Adipose tissue (tissue), 3 donors: ENCODE results near the gene SLC25A22. TPM values are rescaled to one million over a fixed set of nuclear protein-coding genes. Genes with fewer than 3 reads are reported as not detected.

Source experiments
- H3K27ac ChIP-seq: one replicate; pipeline ENCODE4 v1.5.1; 2013; ENCODE audit warnings: low read depth, low read length
- WGBS, 3 donors: extraction: QIAGEN DNeasy Blood & Tissue Kit; methylation state at CpG; one replicate each; pipeline ENCODE4 v1.1.7; 2013; 5-methylcytosine and 5-hydroxymethylcytosine counted together
- polyA plus RNA-seq, 3 donors: library from polyadenylated mRNA; stranded (reverse); fragments of 200-250 nt; gene quantifications; one replicate each; pipeline ENCODE4 v1.2.3, GENCODE V29; 2013
- donor health status: healthy with polysubstance abuse.
- donor health status: Bipolar disorder and iron deficiency.
- donor health status: healthy.

SLC25A22 gene
- polyA plus RNA-seq, 3 donors = 11.1 to 53.6 (median 40.1) TPM

- no peak overlapping the region for H3K27ac ChIP-seq
- WGBS, 3 donors = 30 to 76% (median 74%) methylated on average over 12 of the region's 12 CpGs
These were observed 27.5 kb upstream of the SLC25A22 start for GRCh38 chr11:825366-826226.

- 31 to 84% (median 78%) methylated on average over 11 of the region's 11 CpGs for WGBS, 3 donors
- H3K27ac ChIP-seq = no peak overlapping the region
These were observed 26.9 kb upstream of the SLC25A22 start for GRCh38 chr11:824942-825341.

- H3K27ac ChIP-seq = no peak overlapping the region
These were observed 26.3 kb upstream of the SLC25A22 start for GRCh38 chr11:824292-824880.

GRCh38 chr11:823441-824291 is 25.6 kb upstream of the SLC25A22 start:
- 42 to 89% (median 88%) methylated on average over 42 to 53 of the region's 53 CpGs for WGBS, 3 donors
- H3K27ac ChIP-seq = no peak overlapping the region

More at GRCh38 chr11:824292-824880, 26.3 kb upstream of the SLC25A22 start:
- WGBS, 3 donors = 34 to 88% (median 86%) methylated on average over 45 to 59 of the region's 59 CpGs

GRCh38 chr11:821512-822371 is 23.7 kb upstream of the SLC25A22 start:
- 34 to 55% (median 53%) methylated on average over 22 of the region's 22 CpGs for WGBS, 3 donors
- H3K27ac ChIP-seq = no peak overlapping the region

- WGBS, 3 donors = 19 to 47% (median 42%) methylated on average over 10 to 11 of the region's 11 CpGs
- no peak overlapping the region for H3K27ac ChIP-seq
These were observed 22.8 kb upstream of the SLC25A22 start for GRCh38 chr11:820655-821511.

GRCh38 chr11:819943-820649 is 22.0 kb upstream of the SLC25A22 start:
- H3K27ac ChIP-seq = no peak overlapping the region
- 1 to 2% (median 2%) methylated on average over 45 to 47 of the region's 47 CpGs for WGBS, 3 donors

- 0 to 1% (median 1%) methylated on average over 53 to 96 of the region's 96 CpGs for WGBS, 3 donors
- H3K27ac ChIP-seq = peak overlapping the region; percentile 4
These were observed 21.2 kb upstream of the SLC25A22 start for GRCh38 chr11:819129-819931.

- H3K27ac ChIP-seq = peak within 1 kb of the TSS; percentile 4
- 11 to 20% (median 18%) methylated on average over 20 of the region's 20 CpGs for WGBS, 3 donors
These were observed 20.5 kb upstream of the SLC25A22 start, which contains the start of gene PNPLA2 for GRCh38 chr11:818396-819128. Gene PNPLA2 (plus strand): TSS chr11:818914. CDS start chr11:819719, 805 bp downstream.

- H3K27ac ChIP-seq = no peak overlapping the region
- 76 to 86% (median 81%) methylated on average over 11 of the region's 11 CpGs for WGBS, 3 donors
These were observed 18.3 kb upstream of the SLC25A22 start for GRCh38 chr11:816433-816779.

GRCh38 chr11:815675-816432 is 17.8 kb upstream of the SLC25A22 start:
- H3K27ac ChIP-seq = no peak overlapping the region
- WGBS, 3 donors = 78 to 81% (median 81%) methylated on average over 11 of the region's 11 CpGs

- WGBS, 3 donors = 66 to 85% (median 79%) methylated on average over 9 of the region's 9 CpGs
- H3K27ac ChIP-seq = no peak overlapping the region
These were observed 15.5 kb upstream of the SLC25A22 start for GRCh38 chr11:813456-814096.

- no peak overlapping the region for H3K27ac ChIP-seq
- WGBS, 3 donors = 88 to 96% (median 90%) methylated on average over 6 of the region's 6 CpGs
These were observed 15.0 kb upstream of the SLC25A22 start for GRCh38 chr11:813072-813455.

- 77 to 90% (median 84%) methylated on average over 3 of the region's 3 CpGs for WGBS, 3 donors
These were observed 14.3 kb upstream of the SLC25A22 start for GRCh38 chr11:812390-812789.

More at GRCh38 chr11:812390-812789, 14.3 kb upstream of the SLC25A22 start:
- no peak overlapping the region for H3K27ac ChIP-seq
